GM08714 (cell line): ENCODE results near the gene TRMU.

Experiments
- H3K4me3 ChIP-seq: fragments of 200-500 bp; sonication (Bioruptor generic); 2 replicates; pipeline ENCODE4 v1.5.1; 2014; ENCODE audit warnings: mild to moderate bottlenecking, low read length, inconsistent platforms
- ZNF274 ChIP-seq: IDR thresholded peaks from 2 replicates; pipeline ENCODE4 v1.6.1; 2012; ENCODE audit warnings: mild to moderate bottlenecking, low read depth, low read length

Gene TRMU

GRCh38 chr22:46353483-46354105 is 18.1 kb downstream of the TRMU start:
- TF ChIP-seq ZNF274 = no peak
- no peak overlapping the region for H3K4me3 ChIP-seq

GRCh38 chr22:46354176-46354992 is 18.9 kb downstream of the TRMU start:
- no peak overlapping the region for H3K4me3 ChIP-seq
- TF ChIP-seq ZNF274 = no peak

GRCh38 chr22:46354993-46355305 is 19.4 kb downstream of the TRMU start:
- no peak overlapping the region for H3K4me3 ChIP-seq
- no peak for TF ChIP-seq ZNF274

DNA sequence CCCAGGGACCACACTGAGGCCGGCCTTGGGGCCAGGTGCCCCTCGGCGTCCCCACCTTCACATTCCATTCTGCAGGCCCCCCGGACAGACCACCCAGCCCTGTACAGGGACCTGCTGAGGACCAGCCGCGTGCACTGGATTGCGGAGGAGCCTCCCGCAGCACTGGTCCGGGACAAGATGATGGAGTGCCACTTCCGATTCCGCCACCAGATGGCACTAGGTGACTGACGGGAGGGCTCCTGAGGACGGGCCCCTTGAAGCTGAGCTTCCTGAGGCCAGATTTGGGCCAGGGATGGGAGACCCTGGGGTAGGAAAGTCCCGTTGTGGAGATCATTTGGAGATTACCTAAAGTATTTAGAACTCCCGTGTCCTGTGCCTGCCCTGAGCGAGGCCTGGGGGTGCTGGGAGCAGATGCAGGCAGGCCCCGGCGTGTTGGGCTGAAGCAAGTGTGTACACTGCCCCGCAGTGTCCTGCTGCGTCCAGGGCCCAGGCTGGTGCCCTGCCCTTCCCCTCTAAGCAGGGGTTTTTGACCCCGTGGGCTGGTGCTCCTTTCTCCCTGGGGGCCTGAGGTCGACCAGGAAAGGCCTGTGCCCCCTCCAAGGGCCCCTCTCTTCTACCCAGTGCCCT is 20.0 kb downstream of the TRMU start:
- no peak overlapping the region for H3K4me3 ChIP-seq
- TF ChIP-seq ZNF274 = no peak

DNA sequence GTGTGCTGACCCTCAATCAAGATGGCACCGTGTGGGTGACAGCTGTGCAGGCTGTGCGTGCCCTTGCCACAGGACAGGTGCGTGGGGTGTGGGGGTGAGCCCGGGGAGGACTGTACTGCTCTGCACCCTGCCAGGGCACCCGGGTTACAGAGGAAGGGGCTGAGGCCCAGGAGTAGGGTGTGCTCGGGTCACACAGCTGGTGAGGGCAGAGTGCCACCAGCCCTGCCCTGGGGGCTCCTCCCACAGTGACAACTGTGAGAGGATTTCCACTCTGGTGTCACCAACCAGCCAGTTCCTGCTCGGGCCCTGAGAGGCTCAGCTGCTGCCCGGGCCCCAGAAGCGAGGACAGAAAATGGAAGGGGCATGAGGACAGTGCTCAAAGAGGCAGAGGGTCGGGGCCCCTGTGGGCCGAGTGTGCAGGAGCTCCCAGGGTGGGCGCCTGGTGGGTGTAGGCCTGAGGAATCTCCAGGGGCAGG is 20.5 kb downstream of the TRMU start:
- no peak for TF ChIP-seq ZNF274
- H3K4me3 ChIP-seq = no peak overlapping the region

DNA sequence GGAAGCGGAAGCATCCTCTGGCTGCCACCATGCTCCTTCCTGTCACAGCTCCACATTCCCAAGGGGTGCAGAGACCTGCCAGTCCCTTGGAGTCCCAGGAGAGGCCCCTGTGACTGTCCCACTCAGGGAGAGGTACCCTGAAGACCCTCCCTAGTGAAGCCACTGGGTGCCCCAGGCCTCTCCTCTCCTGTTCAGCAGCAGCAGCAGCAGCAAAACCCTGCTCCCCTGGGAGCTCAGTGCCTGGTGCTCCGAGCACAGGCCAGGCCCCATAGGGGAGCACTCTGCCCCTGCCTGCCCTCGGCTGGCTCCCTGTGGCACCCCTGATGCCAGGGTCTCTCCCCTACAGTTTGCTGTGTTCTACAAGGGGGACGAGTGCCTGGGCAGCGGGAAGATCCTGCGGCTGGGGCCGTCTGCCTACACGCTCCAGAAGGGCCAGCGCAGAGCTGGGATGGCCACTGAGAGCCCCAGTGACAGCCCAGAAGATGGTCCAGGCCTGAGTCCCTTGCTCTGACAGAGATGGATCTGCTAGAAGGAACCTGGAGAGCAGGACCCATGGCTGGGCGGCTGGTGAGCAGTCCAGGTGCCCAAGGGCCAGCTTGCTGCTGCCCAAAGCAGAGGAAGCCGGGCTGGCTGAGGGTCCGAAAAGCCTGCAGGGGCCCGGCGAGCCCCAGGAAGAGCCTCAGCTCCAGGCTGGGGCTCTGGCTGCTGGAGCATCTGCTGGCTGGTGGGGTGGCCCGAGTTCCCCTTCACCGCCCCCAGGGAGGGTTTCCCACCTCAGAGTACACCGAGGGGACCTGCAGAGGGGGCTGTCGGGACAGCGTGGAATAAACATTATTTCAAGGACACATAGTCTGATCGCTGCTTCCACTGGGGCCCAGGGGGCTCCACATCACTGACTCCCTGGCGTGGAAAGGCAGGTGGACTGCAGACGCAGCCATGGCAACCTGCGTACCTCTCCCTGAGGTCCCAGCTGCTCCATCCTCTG is 21.3 kb downstream of the TRMU start:
- TF ChIP-seq ZNF274 = no peak

DNA sequence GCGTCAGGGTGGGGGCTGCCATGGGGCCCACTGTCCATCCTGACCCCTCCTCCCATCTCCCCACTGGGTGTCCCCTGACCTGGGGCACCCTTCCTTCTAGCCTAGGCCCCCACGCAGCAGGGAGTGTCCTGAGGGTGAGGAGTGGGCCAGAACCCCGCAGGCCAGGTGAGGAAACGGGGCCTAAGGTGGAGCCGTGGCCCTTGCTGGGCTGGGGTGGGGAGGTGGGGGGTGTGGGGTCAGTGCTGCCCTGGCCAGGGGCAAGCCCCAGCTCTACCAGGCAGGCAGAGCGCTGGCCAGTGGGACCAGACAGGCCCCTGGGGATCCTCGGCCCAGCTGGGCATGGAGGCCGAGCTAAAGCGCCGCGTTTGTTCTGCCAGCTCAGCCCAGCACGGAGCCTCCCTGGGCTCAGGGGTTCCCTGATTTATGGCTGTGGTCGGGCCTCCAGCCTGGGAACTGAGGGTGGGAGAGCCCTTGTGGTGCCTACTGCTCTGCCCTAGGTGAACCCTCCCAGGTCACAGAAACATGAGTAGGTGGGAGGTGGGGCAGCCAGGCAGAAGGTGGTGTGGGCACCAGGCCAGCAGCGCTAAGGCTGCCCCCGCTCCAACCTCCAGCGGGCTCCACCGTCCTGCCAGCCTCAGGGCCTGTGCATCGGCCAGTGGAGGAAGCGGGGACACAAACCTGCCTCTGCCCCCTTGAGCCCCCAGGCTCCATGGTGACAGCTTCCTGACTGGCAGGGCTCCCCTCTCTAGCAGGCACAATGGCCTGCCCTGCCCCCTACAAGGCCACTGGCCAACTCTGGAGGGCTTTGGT is 22.4 kb downstream of the TRMU start:
- no peak for TF ChIP-seq ZNF274

More for the DNA sequence above, 21.3 kb downstream of the TRMU start:
- no peak overlapping the region for H3K4me3 ChIP-seq

GRCh38 chr22:46358766-46359165 is 23.3 kb downstream of the TRMU start:
- TF ChIP-seq ZNF274 = no peak
- no peak overlapping the region for H3K4me3 ChIP-seq

More for the DNA sequence above, 22.4 kb downstream of the TRMU start:
- no peak overlapping the region for H3K4me3 ChIP-seq

GRCh38 chr22:46359362-46359761 is 23.8 kb downstream of the TRMU start:
- H3K4me3 ChIP-seq = no peak overlapping the region
- no peak for TF ChIP-seq ZNF274

- H3K4me3 ChIP-seq = no peak overlapping the region
- no peak for TF ChIP-seq ZNF274
Measured at GRCh38 chr22:46360097-46360496, 24.6 kb downstream of the TRMU start.

DNA sequence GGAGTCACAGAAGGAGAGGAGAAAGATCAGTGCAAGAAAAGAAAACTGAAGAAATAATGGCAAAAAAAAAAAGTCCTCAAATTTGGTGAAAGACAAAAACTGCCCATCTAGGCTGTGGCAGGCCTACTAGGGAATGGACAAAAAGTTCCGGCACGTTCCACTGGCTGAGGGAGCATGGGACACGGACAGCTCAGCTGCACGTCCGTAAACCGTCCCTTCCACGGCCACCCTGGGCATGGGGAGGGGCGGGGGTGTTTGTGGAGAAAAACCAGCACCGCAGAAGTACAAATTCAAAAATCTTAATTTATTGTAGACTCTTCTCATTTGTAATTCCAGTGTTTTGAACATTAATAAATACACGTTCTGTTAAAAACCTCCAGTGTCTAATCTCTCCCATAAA is 25.4 kb downstream of the TRMU start:
- no peak overlapping the region for H3K4me3 ChIP-seq
- TF ChIP-seq ZNF274 = no peak

DNA sequence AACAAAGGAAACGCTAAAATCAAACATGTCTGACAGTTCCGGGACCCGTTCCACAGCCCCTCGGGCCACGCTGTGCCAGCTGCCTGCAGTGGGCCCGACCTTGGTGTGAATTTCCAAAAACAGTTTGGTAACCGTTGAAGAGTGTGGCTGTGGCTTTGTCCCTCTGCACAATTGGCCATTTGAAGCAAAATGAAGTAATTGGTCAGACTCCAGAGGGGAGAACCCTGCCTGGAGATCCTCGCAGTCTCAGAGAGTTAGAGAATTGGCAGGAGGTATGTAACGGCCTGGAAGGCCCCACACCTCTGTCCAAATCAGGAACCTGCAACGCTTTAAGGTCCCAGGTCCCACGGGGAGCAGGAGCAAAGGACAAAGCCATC is 26.3 kb downstream of the TRMU start:
- no peak for TF ChIP-seq ZNF274
- H3K4me3 ChIP-seq = no peak overlapping the region
